GM12872 (cell line): ENCODE data around the gene TMEM174.

ENCODE experiments used
- CTCF ChIP-seq: IDR thresholded peaks from 3 replicates; pipeline ENCODE4 v1.5.1; 2011; ENCODE audit warnings: low read depth, mild to moderate bottlenecking, low read length, moderate library complexity; ENCODE audit not compliant: insufficient read depth

TMEM174 gene

GRCh38 chr5:73171495-73171894 is 1.5 kb upstream of the TMEM174 start:
- TF ChIP-seq CTCF: no peak

GRCh38 chr5:73174100-73174815 is 1.3 kb downstream of the TMEM174 start:
- TF ChIP-seq CTCF: no peak

- no peak for TF ChIP-seq CTCF
Observed at GRCh38 chr5:73176250-73176649, 3.3 kb downstream of the TMEM174 start.

- no peak for TF ChIP-seq CTCF
Observed at GRCh38 chr5:73178265-73178664, 5.3 kb downstream of the TMEM174 start.

- no peak for TF ChIP-seq CTCF
Observed at GRCh38 chr5:73179730-73180129, 6.7 kb downstream of the TMEM174 start.

- no peak for TF ChIP-seq CTCF
Observed at GRCh38 chr5:73180566-73180965, 7.6 kb downstream of the TMEM174 start.

- no peak for TF ChIP-seq CTCF
Observed at GRCh38 chr5:73182307-73182706, 9.3 kb downstream of the TMEM174 start.
